ENCODE measurements around the gene GRB14. TPM values are rescaled to one million over a fixed set of nuclear protein-coding genes. Genes with fewer than 3 reads are reported as not detected.
A peak's percentile ranks its signal among the peaks of the same experiment; 100 is the strongest.

GRB14 gene
- total RNA-seq, 1 donor from 2014 or later, result 13.6 TPM

DNA sequence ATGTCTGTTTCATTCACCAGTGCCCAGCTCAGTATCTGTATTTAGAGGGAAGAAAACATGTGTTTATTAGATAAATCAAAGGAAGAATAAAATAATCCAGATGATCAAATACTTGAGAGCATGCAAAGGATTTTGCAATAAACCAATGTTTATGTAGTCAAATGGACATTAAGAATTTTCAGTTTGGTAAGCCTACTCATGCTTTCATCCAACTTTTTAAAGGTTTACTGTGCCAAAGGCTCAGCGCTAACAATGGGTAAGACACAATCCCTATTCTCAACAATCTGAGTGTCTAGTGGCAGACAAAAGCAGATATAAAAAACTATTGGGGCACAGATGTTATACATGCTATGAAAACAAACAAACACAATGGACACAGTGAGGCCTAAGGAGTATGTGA is 26.3 kb downstream of the GRB14 start:
- H3K4me1 Mint-ChIP-seq, result peaks cover 6% of the 10 kb centered on the region
- H3K4me3 Mint-ChIP-seq, result no peak overlapping the region
- no peak overlapping the region for H3K27ac Mint-ChIP-seq
- H3K36me3 Mint-ChIP-seq, result peaks cover 4% of the 10 kb centered on the region
- no peak for DNase-seq (ENCODE audit: low spot score in 2 of 2, unreplicated experiment in 2 of 2)
- TF ChIP-seq, protein P1, sequence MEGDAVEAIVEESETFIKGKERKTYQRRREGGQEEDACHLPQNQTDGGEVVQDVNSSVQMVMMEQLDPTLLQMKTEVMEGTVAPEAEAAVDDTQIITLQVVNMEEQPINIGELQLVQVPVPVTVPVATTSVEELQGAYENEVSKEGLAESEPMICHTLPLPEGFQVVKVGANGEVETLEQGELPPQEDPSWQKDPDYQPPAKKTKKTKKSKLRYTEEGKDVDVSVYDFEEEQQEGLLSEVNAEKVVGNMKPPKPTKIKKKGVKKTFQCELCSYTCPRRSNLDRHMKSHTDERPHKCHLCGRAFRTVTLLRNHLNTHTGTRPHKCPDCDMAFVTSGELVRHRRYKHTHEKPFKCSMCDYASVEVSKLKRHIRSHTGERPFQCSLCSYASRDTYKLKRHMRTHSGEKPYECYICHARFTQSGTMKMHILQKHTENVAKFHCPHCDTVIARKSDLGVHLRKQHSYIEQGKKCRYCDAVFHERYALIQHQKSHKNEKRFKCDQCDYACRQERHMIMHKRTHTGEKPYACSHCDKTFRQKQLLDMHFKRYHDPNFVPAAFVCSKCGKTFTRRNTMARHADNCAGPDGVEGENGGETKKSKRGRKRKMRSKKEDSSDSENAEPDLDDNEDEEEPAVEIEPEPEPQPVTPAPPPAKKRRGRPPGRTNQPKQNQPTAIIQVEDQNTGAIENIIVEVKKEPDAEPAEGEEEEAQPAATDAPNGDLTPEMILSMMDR (IDR thresholded peaks at IDR 0.05; ENCODE audit: unreplicated experiment), result no peak
- no peaks in the 10 kb centered on the region for H3K27me3 Mint-ChIP-seq (ENCODE audit: low read depth)
- peaks cover 6% of the 10 kb centered on the region for H3K9me3 Mint-ChIP-seq

DNA sequence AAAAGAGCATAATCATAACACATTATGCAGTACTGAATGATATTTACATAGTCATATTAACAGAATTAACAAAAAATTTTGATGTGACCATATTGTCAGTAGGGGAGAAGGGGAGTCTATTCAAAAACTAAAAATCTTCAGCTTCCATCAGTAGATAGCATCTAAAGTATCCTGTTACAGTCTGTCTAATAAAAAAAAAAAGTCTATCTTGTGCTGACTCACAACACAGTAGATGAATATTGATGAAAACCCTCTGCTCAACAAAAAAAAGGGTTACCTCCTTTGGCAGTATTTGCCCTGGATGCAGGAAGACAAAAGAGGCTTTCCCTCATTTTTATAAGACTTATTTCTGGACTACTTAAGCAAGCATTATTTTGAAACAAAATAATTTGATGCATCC is 27.3 kb downstream of the GRB14 start:
- no peaks in the 10 kb centered on the region for H3K27me3 Mint-ChIP-seq (ENCODE audit: low read depth)
- no peak for DNase-seq (ENCODE audit: low spot score in 2 of 2, unreplicated experiment in 2 of 2)
- no peak overlapping the region for H3K4me3 Mint-ChIP-seq
- H3K27ac Mint-ChIP-seq, result no peak overlapping the region
- TF ChIP-seq, protein P1 (IDR thresholded peaks at IDR 0.05; ENCODE audit: unreplicated experiment), result no peak
- H3K36me3 Mint-ChIP-seq, result peaks cover 5% of the 10 kb centered on the region
- H3K9me3 Mint-ChIP-seq, result peaks cover 6% of the 10 kb centered on the region
- H3K4me1 Mint-ChIP-seq, result peaks cover 6% of the 10 kb centered on the region

DNA sequence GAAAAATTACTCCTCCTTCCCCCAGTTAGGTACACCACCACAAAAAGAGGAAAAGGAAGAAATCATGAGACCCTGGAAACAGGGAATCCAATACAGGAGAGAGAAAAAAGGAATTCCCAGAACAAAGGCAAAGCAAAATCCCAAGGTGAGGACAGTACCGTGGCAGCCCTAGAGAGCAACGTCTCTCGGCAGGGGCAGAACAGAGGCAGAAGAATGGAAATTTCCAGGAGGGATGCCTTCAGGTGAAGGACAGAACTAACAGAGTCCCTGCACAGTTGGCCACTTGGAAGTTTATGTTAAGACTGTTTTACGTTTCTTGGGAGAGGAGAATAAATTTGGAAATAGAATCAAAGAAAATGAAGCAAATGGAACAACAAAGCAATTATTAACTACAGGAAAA is 27.7 kb downstream of the GRB14 start:
- Mint-ChIP-seq H3K27me3 (ENCODE audit: low read depth) (no peaks in the 10 kb centered on the region), H3K4me3 (no peak overlapping the region), H3K9me3 (peaks cover 6% of the 10 kb centered on the region), H3K27ac (peak overlapping the region; percentile 17), H3K36me3 (peaks cover 5% of the 10 kb centered on the region), H3K4me1 (peaks cover 6% of the 10 kb centered on the region)
- TF ChIP-seq, protein P1 (IDR thresholded peaks at IDR 0.05; ENCODE audit: unreplicated experiment), result no peak
- DNase-seq (ENCODE audit: low spot score in 2 of 2, unreplicated experiment in 2 of 2), result no peak

DNA sequence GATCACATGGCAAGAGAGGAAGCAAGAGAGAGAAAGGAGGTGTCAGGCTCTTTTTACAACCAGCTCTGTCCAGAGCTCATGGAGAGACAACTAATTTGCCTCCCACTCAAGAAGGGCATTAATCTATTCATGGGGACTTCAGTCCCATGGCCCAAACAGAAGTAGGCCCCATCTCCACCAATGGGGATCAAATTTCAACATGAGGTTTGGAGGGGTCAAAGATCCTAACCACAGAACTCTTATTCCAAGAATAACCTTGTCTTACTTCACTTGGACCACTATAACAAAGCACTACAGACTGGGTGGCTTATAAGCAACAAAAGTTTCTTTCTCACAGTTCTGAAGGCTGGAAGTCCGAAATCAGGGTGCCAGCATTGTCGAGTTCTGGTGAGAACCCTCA is 31.8 kb downstream of the GRB14 start:
- DNase-seq (ENCODE audit: low spot score in 2 of 2, unreplicated experiment in 2 of 2), result no peak
- peaks cover 5% of the 10 kb centered on the region for H3K36me3 Mint-ChIP-seq
- H3K9me3 Mint-ChIP-seq, result peaks cover 6% of the 10 kb centered on the region
- TF ChIP-seq, protein P1 (IDR thresholded peaks at IDR 0.05; ENCODE audit: unreplicated experiment), result no peak
- H3K4me3 Mint-ChIP-seq, result no peak overlapping the region
- no peaks in the 10 kb centered on the region for H3K27me3 Mint-ChIP-seq (ENCODE audit: low read depth)
- no peak overlapping the region for H3K27ac Mint-ChIP-seq
- peaks cover 6% of the 10 kb centered on the region for H3K4me1 Mint-ChIP-seq

DNA sequence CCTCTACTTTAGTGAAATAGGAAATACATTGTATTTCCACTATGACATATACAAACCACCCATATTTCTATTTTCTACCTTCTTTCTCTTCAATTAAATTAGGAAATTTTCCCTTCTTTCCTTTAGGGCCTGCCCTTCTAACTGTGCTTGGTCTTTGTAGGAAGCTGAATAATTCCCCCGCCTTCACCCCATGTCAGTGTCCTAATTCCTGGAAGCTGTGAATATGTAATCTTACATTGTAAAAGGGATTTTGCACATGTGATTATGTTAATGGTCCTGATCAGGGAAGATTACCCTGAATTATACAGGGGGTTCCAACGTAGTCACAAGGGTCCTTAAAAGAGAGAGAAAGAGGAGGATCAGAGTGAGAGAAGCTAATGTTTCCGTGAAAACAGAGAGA is 40.2 kb downstream of the GRB14 start:
- H3K27ac Mint-ChIP-seq, result no peak overlapping the region
- no peak for DNase-seq (ENCODE audit: low spot score in 2 of 2, unreplicated experiment in 2 of 2)
- H3K9me3 Mint-ChIP-seq, result no peaks in the 10 kb centered on the region
- no peak overlapping the region for H3K4me3 Mint-ChIP-seq
- H3K27me3 Mint-ChIP-seq (ENCODE audit: low read depth), result no peaks in the 10 kb centered on the region
- no peaks in the 10 kb centered on the region for H3K4me1 Mint-ChIP-seq
- TF ChIP-seq, protein P1 (IDR thresholded peaks at IDR 0.05; ENCODE audit: unreplicated experiment), result no peak
- no peaks in the 10 kb centered on the region for H3K36me3 Mint-ChIP-seq

DNA sequence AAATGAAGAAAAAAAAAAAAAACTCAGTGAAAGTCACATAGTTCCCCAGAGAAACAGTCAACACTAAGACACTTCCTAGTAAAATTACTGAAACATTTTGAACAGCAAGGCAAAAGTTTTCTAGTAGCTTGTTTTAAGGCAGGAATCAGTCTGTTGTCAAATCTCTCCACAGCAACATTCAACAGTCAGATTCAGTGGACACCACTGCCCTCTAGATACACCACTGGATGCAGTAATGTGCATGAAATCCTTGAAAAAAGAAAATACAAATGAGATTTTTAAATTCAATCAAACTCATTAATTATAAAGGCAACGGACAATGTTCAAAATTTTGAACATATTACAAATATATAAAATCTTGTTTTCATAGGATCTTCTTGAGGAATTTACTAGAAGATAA is 46.4 kb downstream of the GRB14 start:
- H3K4me3 Mint-ChIP-seq, result no peak overlapping the region

More for the DNA sequence above, 46.4 kb downstream of the GRB14 start:
- DNase-seq (ENCODE audit: low spot score in 2 of 2, unreplicated experiment in 2 of 2), result no peak
- Mint-ChIP-seq H3K36me3 (no peaks in the 10 kb centered on the region), H3K9me3 (no peaks in the 10 kb centered on the region), H3K27me3 (ENCODE audit: low read depth) (no peaks in the 10 kb centered on the region), H3K27ac (no peak overlapping the region), H3K4me1 (peaks cover 10% of the 10 kb centered on the region)
- TF ChIP-seq, protein P1 (IDR thresholded peaks at IDR 0.05; ENCODE audit: unreplicated experiment), result no peak

All from mesothelial cell of epicardium (in vitro differentiated cells).